H1 (cell line): ENCODE results near the gene ANO9. TPM values are rescaled to one million over a fixed set of nuclear protein-coding genes. Genes with fewer than 3 reads are reported as not detected.

Experiments used
- HDAC2 ChIP-seq, 2 experiments: fragments of 300-600 bp in 1 of 2; sonication (generic) in 1 of 2; IDR thresholded peaks; 2 replicates each; pipeline ENCODE4 v1.6.1; 2011 to 2012; ENCODE audit warnings: low read depth in 2 of 2, low read length in 2 of 2, mild to moderate bottlenecking in 2 of 2, moderate library complexity in 2 of 2, borderline replicate concordance in 1 of 2, inconsistent platforms in 1 of 2
- KDM1A ChIP-seq: fragments of 200-600, 300-600 bp; sonication (generic); IDR thresholded peaks from 2 replicates; pipeline ENCODE4 v1.7.1; 2016; ENCODE audit warnings: mild to moderate bottlenecking, low read length, borderline replicate concordance
- MAFK ChIP-seq: IDR thresholded peaks from 2 replicates; pipeline ENCODE4 v1.6.1; 2012; ENCODE audit warnings: low read depth, mild to moderate bottlenecking, improper control_type of control experiment, low read length
- POLR2AphosphoS5 ChIP-seq: IDR thresholded peaks from 2 replicates; pipeline ENCODE4 v1.6.1; 2011; ENCODE audit warnings: low read depth, low read length
- RAD21 ChIP-seq, 2 experiments: IDR thresholded peaks in 1 of 2; conservative IDR thresholded peaks in 1 of 2; 2 replicates each; pipeline ENCODE4 v1.6.1; 2011; ENCODE audit warnings: low read depth in 2 of 2, low read length in 2 of 2, improper control_type of control experiment in 1 of 2, inconsistent platforms in 1 of 2, mild to moderate bottlenecking in 1 of 2, moderate library complexity in 1 of 2
- RFX5 ChIP-seq: IDR thresholded peaks from 2 replicates; pipeline ENCODE4 v1.6.1; 2011; ENCODE audit warnings: low read depth, low read length, improper control_type of control experiment, borderline replicate concordance
- SRF ChIP-seq: IDR thresholded peaks from 2 replicates; pipeline ENCODE4 v1.6.1; 2011; ENCODE audit warnings: mild to moderate bottlenecking, low read depth, low read length, moderate library complexity
- polyA plus RNA-seq, 7 experiments: library from polyadenylated mRNA; depleted of rRNA in 3 of 7; stranded (reverse) in 5 of 7; unstranded in 2 of 7; fragments of >200 nt in 5 of 7; fragments of 200-250 nt in 2 of 7; gene quantifications; 1 replicate in 5 of 7; 2 replicates in 1 of 7; 4 replicates in 1 of 7; pipeline versions ENCODE4 v1.2.1 to v1.2.3, GENCODE V29; 2011 to 2013; ENCODE audit warnings: missing spikeins in 2 of 7, mixed read lengths in 2 of 7
- total RNA-seq: library from RNA; stranded (reverse); fragmentation: NEBNext Ultra II Directional; extraction: Animal tissue kit (Norgen Biotek cat#: 25700); gene quantifications from 2 replicates; pipeline ENCODE4 v1.2.1, GENCODE V29; 2021

The ANO9 gene
- total and polyA plus RNA-seq, 2 of the 8 experiments (the other 6 are each of a cell fraction or from before 2014, with no cell fraction given) = 20.0 to 20.7 TPM

DNA sequence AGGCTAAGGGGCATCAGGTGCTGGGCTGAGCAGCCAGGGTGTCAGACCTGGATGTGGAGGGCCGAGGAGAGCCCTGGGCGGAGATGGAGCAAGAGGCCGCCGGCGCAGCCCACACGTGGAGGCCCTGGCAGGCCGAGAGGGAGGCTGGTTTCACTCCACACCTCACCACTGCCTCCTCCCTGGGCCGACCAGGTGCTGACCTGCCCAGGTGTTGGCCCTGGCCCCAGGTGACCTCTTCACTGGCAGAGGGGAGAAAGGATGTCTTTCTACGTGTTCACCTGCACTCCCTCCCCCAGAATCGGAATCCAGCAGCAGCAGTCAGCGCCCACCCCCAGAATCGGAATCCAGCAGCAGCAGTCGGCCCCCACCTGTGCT, 781 bp downstream of the ANO9 start (continued):
- TF ChIP-seq RAD21 (IDR thresholded peaks at IDR 0.05 in 1 of 2, conservative IDR thresholded peaks at IDR 0.05 in 1 of 2; ENCODE audit: low read depth in 2 of 2, low read length in 2 of 2) = no peak
- no peak for TF ChIP-seq RFX5
- TF ChIP-seq HDAC2 (IDR thresholded peaks at IDR 0.05; ENCODE audit: borderline replicate concordance in 1 of 2, low read depth in 2 of 2, low read length in 2 of 2) = no peak
- no peak for TF ChIP-seq KDM1A
- no peak for TF ChIP-seq POLR2AphosphoS5
- no peak for TF ChIP-seq MAFK
- no peak for TF ChIP-seq SRF
